ENCODE results near the gene ZMYND8.

The ZMYND8 gene

DNA sequence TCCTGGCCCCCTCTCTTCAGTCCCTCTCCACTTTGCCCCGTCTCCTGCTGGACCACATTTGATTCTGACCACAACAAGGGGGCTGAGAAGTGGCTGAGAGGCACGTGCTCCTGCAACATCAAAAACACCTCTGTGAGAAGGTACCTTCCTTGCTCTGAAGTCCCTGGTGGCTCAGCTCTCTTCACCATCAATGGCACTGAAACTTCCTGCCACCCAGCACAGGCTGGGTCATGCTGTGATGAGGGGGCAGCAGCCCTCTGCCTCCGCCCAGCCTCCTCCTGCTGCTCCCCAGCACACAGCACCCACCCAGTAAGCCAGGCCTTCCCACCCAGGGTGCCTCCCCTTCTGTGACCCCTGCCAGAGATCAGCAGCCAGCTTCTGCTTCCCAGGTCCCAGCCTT, 10.3 kb downstream of the ZMYND8 start:
- peak overlapping the region; percentile 91 for H3K18ac ChIP-seq (ENCODE audit: low read length)
- peaks cover 2 to 91% of the 10 kb centered on the region in 2 donors for H3K36me3 ChIP-seq (replicated peaks in 1 of 2; ENCODE audit: control insufficient read depth in 2 of 2, insufficient read depth in 2 of 2, low read length in 2 of 2)
- peak overlapping the region; percentile 1 for H3K14ac ChIP-seq (ENCODE audit: low read length)
- no peak overlapping the region for H3K4ac ChIP-seq (ENCODE audit: low read length)
- peak overlapping the region; percentile 43 for H3K27ac ChIP-seq (replicated peaks; ENCODE audit: low read length)
- no peak overlapping the region for H2AFZ ChIP-seq (ENCODE audit: low read length)
- no peak overlapping the region for H4K91ac ChIP-seq (ENCODE audit: low read depth, low read length, poor library complexity)
- peak overlapping the region; percentile 71 for H2BK15ac ChIP-seq (ENCODE audit: low read length)
- peaks cover 30 to 31% of the 10 kb centered on the region in 2 donors for H3K4me1 ChIP-seq (ENCODE audit: control insufficient read depth in 2 of 2, insufficient read depth in 1 of 2, low read depth in 1 of 2, low read length in 2 of 2)
- no CpG with 5 or more reads among the region's 3 CpGs for WGBS, 2 donors (ENCODE audit: extremely low coverage in 2 of 2, insufficient read length in 2 of 2, insufficient replicate concordance in 1 of 2)
- H3K4me2 ChIP-seq (ENCODE audit: insufficient read depth, low read length, poor library complexity, severe bottlenecking): no peak overlapping the region
- H3K9me3 ChIP-seq (replicated peaks in 1 of 2; ENCODE audit: control insufficient read depth in 2 of 2, insufficient read depth in 1 of 2, low read depth in 1 of 2, low read length in 2 of 2): peaks cover 0 to 7% of the 10 kb centered on the region in 2 donors
- H2AK5ac ChIP-seq (ENCODE audit: low read depth, low read length): peak overlapping the region; percentile 96
- no peak for DNase-seq (ENCODE audit: low spot score)
- H2BK120ac ChIP-seq (ENCODE audit: low read depth, low read length): no peak overlapping the region
- H3K9ac ChIP-seq (ENCODE audit: low read depth, low read length, poor library complexity): peak overlapping the region; percentile 38
- no peaks in the 10 kb centered on the region for H3K27me3 ChIP-seq (ENCODE audit: control insufficient read depth in 3 of 3, insufficient read depth in 3 of 3, low read depth in 1 of 3, low read length in 3 of 3)
- H3K79me1 ChIP-seq (ENCODE audit: low read depth, low read length): peaks cover 6% of the 10 kb centered on the region
- H3K4me3 ChIP-seq (ENCODE audit: low read length in 2 of 2): no peak overlapping the region
- peak overlapping the region; percentile 76 for H2BK5ac ChIP-seq (ENCODE audit: low read length)
- peak overlapping the region; percentile 67 for H2BK12ac ChIP-seq (ENCODE audit: low read length)
- H4K8ac ChIP-seq (ENCODE audit: low read depth, low read length): peak overlapping the region; percentile 99
- no peak overlapping the region for H3K23ac ChIP-seq (ENCODE audit: low read depth, low read length, poor library complexity)

GRCh38 chr20:47345214-47345613, 11.3 kb downstream of the ZMYND8 start:
- Histone ChIP-seq H3K4me2 (ENCODE audit: insufficient read depth, low read length, poor library complexity, severe bottlenecking) (no peak overlapping the region), H2BK120ac (ENCODE audit: low read depth, low read length) (no peak overlapping the region), H2BK12ac (ENCODE audit: low read length) (no peak overlapping the region), H3K27ac (replicated peaks; ENCODE audit: low read length) (no peak overlapping the region), H3K4me1 (ENCODE audit: control insufficient read depth in 2 of 2, insufficient read depth in 1 of 2, low read depth in 1 of 2, low read length in 2 of 2) (peaks cover 21 to 26% of the 10 kb centered on the region in 2 donors), H2BK5ac (ENCODE audit: low read length) (no peak overlapping the region), H3K4me3 (ENCODE audit: low read length in 2 of 2) (no peak overlapping the region), H3K14ac (ENCODE audit: low read length) (no peak overlapping the region), H3K9ac (ENCODE audit: low read depth, low read length, poor library complexity) (no peak overlapping the region), H2AK5ac (ENCODE audit: low read depth, low read length) (peak overlapping the region; percentile 22), H3K27me3 (ENCODE audit: control insufficient read depth in 3 of 3, insufficient read depth in 3 of 3, low read depth in 1 of 3, low read length in 3 of 3) (no peaks in the 10 kb centered on the region), H4K8ac (ENCODE audit: low read depth, low read length) (no peak overlapping the region), H3K36me3 (replicated peaks in 1 of 2; ENCODE audit: control insufficient read depth in 2 of 2, insufficient read depth in 2 of 2, low read length in 2 of 2) (peaks cover 2 to 91% of the 10 kb centered on the region in 2 donors), H2AFZ (ENCODE audit: low read length) (no peak overlapping the region), H3K79me1 (ENCODE audit: low read depth, low read length) (peaks cover 6% of the 10 kb centered on the region), H3K9me3 (replicated peaks in 1 of 2; ENCODE audit: control insufficient read depth in 2 of 2, insufficient read depth in 1 of 2, low read depth in 1 of 2, low read length in 2 of 2) (peaks cover 0 to 7% of the 10 kb centered on the region in 2 donors), H3K4ac (ENCODE audit: low read length) (no peak overlapping the region), H2BK15ac (ENCODE audit: low read length) (no peak overlapping the region), H4K91ac (ENCODE audit: low read depth, low read length, poor library complexity) (no peak overlapping the region), H3K18ac (ENCODE audit: low read length) (peak overlapping the region; percentile 33), H3K23ac (ENCODE audit: low read depth, low read length, poor library complexity) (no peak overlapping the region)
- WGBS, 2 donors (ENCODE audit: extremely low coverage in 2 of 2, insufficient read length in 2 of 2, insufficient replicate concordance in 1 of 2): no CpG with 5 or more reads among the region's 7 CpGs
- no peak for DNase-seq (ENCODE audit: low spot score)

- Histone ChIP-seq H3K23ac (ENCODE audit: low read depth, low read length, poor library complexity) (no peak overlapping the region), H4K91ac (ENCODE audit: low read depth, low read length, poor library complexity) (no peak overlapping the region), H2BK120ac (ENCODE audit: low read depth, low read length) (no peak overlapping the region), H3K9ac (ENCODE audit: low read depth, low read length, poor library complexity) (no peak overlapping the region), H3K14ac (ENCODE audit: low read length) (no peak overlapping the region), H3K4me2 (ENCODE audit: insufficient read depth, low read length, poor library complexity, severe bottlenecking) (no peak overlapping the region), H3K4me1 (ENCODE audit: control insufficient read depth in 2 of 2, insufficient read depth in 1 of 2, low read depth in 1 of 2, low read length in 2 of 2) (peaks cover 0 to 20% of the 10 kb centered on the region in 2 donors), H4K8ac (ENCODE audit: low read depth, low read length) (no peak overlapping the region), H3K79me1 (ENCODE audit: low read depth, low read length) (peaks cover 10% of the 10 kb centered on the region), H3K36me3 (replicated peaks in 1 of 2; ENCODE audit: control insufficient read depth in 2 of 2, insufficient read depth in 2 of 2, low read length in 2 of 2) (peaks cover 2 to 89% of the 10 kb centered on the region in 2 donors), H3K4ac (ENCODE audit: low read length) (no peak overlapping the region), H3K9me3 (replicated peaks in 1 of 2; ENCODE audit: control insufficient read depth in 2 of 2, insufficient read depth in 1 of 2, low read depth in 1 of 2, low read length in 2 of 2) (peaks cover 0 to 7% of the 10 kb centered on the region in 2 donors), H3K27ac (replicated peaks; ENCODE audit: low read length) (no peak overlapping the region), H2AFZ (ENCODE audit: low read length) (no peak overlapping the region), H2BK15ac (ENCODE audit: low read length) (no peak overlapping the region), H2BK5ac (ENCODE audit: low read length) (no peak overlapping the region), H3K18ac (ENCODE audit: low read length) (no peak overlapping the region), H2AK5ac (ENCODE audit: low read depth, low read length) (no peak overlapping the region), H2BK12ac (ENCODE audit: low read length) (no peak overlapping the region), H3K4me3 (ENCODE audit: low read length in 2 of 2) (no peak overlapping the region), H3K27me3 (ENCODE audit: control insufficient read depth in 3 of 3, insufficient read depth in 3 of 3, low read depth in 1 of 3, low read length in 3 of 3) (no peaks in the 10 kb centered on the region)
- no CpG with 5 or more reads among the region's 4 CpGs for WGBS, 2 donors (ENCODE audit: extremely low coverage in 2 of 2, insufficient read length in 2 of 2, insufficient replicate concordance in 1 of 2)
- no peak for DNase-seq (ENCODE audit: low spot score)
Measured at GRCh38 chr20:47343007-47343472, 13.5 kb downstream of the ZMYND8 start.

DNA sequence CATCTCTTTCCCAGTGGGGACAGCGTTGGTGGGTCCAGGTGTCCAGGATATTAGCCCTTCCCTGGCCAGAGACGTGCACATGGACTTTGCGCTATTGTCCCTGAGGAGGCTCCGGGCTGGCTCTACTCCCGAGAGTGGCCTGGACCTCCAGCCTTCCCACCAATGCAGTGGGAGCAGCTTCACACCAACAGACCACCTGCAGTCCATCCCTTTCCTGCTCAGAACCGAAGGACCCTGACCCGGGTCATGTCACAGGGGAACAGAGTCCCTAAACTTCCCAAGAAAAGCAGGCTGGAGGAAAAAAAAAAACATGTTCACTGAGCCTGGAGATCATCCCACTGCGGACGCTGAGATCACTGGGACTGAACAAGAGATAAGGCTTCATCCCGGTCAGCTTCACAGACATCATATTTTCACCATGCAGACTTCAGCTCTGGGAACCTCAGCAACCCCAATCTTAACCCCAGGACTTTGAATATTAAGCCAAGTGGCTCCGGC, 18.3 kb downstream of the ZMYND8 start:
- H2AK5ac ChIP-seq (ENCODE audit: low read depth, low read length): no peak overlapping the region
- H2BK12ac ChIP-seq (ENCODE audit: low read length): no peak overlapping the region
- H3K4me3 ChIP-seq (ENCODE audit: low read length in 2 of 2): no peak overlapping the region
- peaks cover 0 to 6% of the 10 kb centered on the region in 2 donors for H3K4me1 ChIP-seq (ENCODE audit: control insufficient read depth in 2 of 2, insufficient read depth in 1 of 2, low read depth in 1 of 2, low read length in 2 of 2)
- H3K18ac ChIP-seq (ENCODE audit: low read length): peak overlapping the region; percentile 28
- no peak overlapping the region for H4K91ac ChIP-seq (ENCODE audit: low read depth, low read length, poor library complexity)
- H3K4ac ChIP-seq (ENCODE audit: low read length): no peak overlapping the region
- no peak overlapping the region for H3K4me2 ChIP-seq (ENCODE audit: insufficient read depth, low read length, poor library complexity, severe bottlenecking)
- H3K9ac ChIP-seq (ENCODE audit: low read depth, low read length, poor library complexity): no peak overlapping the region
- no peak overlapping the region for H2AFZ ChIP-seq (ENCODE audit: low read length)
- H4K8ac ChIP-seq (ENCODE audit: low read depth, low read length): no peak overlapping the region
- H3K27me3 ChIP-seq (ENCODE audit: control insufficient read depth in 3 of 3, insufficient read depth in 3 of 3, low read depth in 1 of 3, low read length in 3 of 3): no peaks in the 10 kb centered on the region
- H3K23ac ChIP-seq (ENCODE audit: low read depth, low read length, poor library complexity): peak overlapping the region; percentile 16
- no peak overlapping the region for H3K14ac ChIP-seq (ENCODE audit: low read length)
- peaks cover 11% of the 10 kb centered on the region for H3K79me1 ChIP-seq (ENCODE audit: low read depth, low read length)
- no peak overlapping the region for H2BK15ac ChIP-seq (ENCODE audit: low read length)
- H2BK5ac ChIP-seq (ENCODE audit: low read length): no peak overlapping the region
- DNase-seq (ENCODE audit: low spot score): no peak
- WGBS, 2 donors (ENCODE audit: extremely low coverage in 2 of 2, insufficient read length in 2 of 2, insufficient replicate concordance in 1 of 2): no CpG with 5 or more reads among the region's 11 CpGs
- H3K27ac ChIP-seq (replicated peaks; ENCODE audit: low read length): no peak overlapping the region
- no peak overlapping the region for H2BK120ac ChIP-seq (ENCODE audit: low read depth, low read length)
- H3K9me3 ChIP-seq (replicated peaks in 1 of 2; ENCODE audit: control insufficient read depth in 2 of 2, insufficient read depth in 1 of 2, low read depth in 1 of 2, low read length in 2 of 2): peaks cover 0 to 5% of the 10 kb centered on the region in 2 donors
- H3K36me3 ChIP-seq (replicated peaks in 1 of 2; ENCODE audit: control insufficient read depth in 2 of 2, insufficient read depth in 2 of 2, low read length in 2 of 2): peaks cover 0 to 86% of the 10 kb centered on the region in 2 donors

All from neuronal stem cell (in vitro differentiated cells).